HEK293 (cell line): ENCODE results near the gene RANBP2.

Experiments used
- CTCF ChIA-PET: fragments of 350-600 bp; formaldehyde crosslinking; extraction: SDS; loops from one replicate; lab custom pipeline; 2021; ENCODE audit warnings: antibody characterized with exemption; lab: Yijun Ruan, JAX
- POLR2A ChIA-PET: fragments of 300-600 bp; formaldehyde crosslinking; extraction: SDS; loops from one replicate; lab custom pipeline; 2020; ENCODE audit warnings: antibody characterized with exemption, inconsistent platforms; lab: Yijun Ruan, JAX
- H3K27ac ChIP-seq: fragments of 200-500 bp; sonication (Bioruptor generic); 2 replicates; pipeline ENCODE4 v1.5.1; 2014; ENCODE audit warnings: low read depth, low read length, control low read depth, inconsistent platforms; ENCODE audit errors: extremely low read depth
- H3K36me3 ChIP-seq, 2 experiments: fragments of 200-500 bp in 1 of 2; sonication (Bioruptor generic) in 1 of 2; 1 replicate in 1 of 2; 2 replicates in 1 of 2; pipeline ENCODE4 v1.5.1; 2014 to 2017; ENCODE audit warnings: inconsistent platforms in 2 of 2, low read length in 2 of 2; ENCODE audit not compliant: control insufficient read depth in 2 of 2, insufficient read depth in 1 of 2
- H3K4me1 ChIP-seq: fragments of 200-500 bp; sonication (Bioruptor generic); 2 replicates; pipeline ENCODE4 v1.5.1; 2014; ENCODE audit warnings: mild to moderate bottlenecking, low read length, inconsistent platforms; ENCODE audit not compliant: control insufficient read depth, insufficient read depth
- H3K4me3 ChIP-seq: 2 replicates; pipeline ENCODE4 v1.5.1; 2011; ENCODE audit warnings: low read depth, mild to moderate bottlenecking, control low read depth, low read length, moderate library complexity
- H3K9me3 ChIP-seq: fragments of 200-500 bp; sonication (Bioruptor generic); 2 replicates; pipeline ENCODE4 v1.5.1; 2014; ENCODE audit warnings: low read depth, low read length, inconsistent platforms; ENCODE audit not compliant: control insufficient read depth, insufficient read depth
- KLF16 ChIP-seq: fragments of 450-650 bp; formaldehyde crosslinking; IDR thresholded peaks from 2 replicates; pipeline ENCODE4 v1.5.1; 2017; ENCODE audit warnings: missing biosample characterization, missing genetic modification characterization
- MEIS1 ChIP-seq: sonication (generic); formaldehyde crosslinking; IDR thresholded peaks from 2 replicates; pipeline ENCODE4 v1.8.1; 2022; ENCODE audit warnings: missing genetic modification reagents, mild to moderate bottlenecking, borderline replicate concordance
- MYNN ChIP-seq: fragments of 450-650 bp; formaldehyde crosslinking; IDR thresholded peaks from 2 replicates; pipeline ENCODE4 v1.5.1; 2016; ENCODE audit warnings: missing biosample characterization, missing genetic modification characterization, borderline replicate concordance
- PRDM1 ChIP-seq: fragments of 450-650 bp; formaldehyde crosslinking; IDR thresholded peaks from 2 replicates; pipeline ENCODE4; 2016; ENCODE audit warnings: missing biosample characterization, missing genetic modification characterization
- SCRT2 ChIP-seq: fragments of 450-650 bp; formaldehyde crosslinking; IDR thresholded peaks from 2 replicates; pipeline ENCODE4 v1.5.1; 2016; ENCODE audit warnings: missing biosample characterization, missing genetic modification characterization
- TRIM28 ChIP-seq: IDR thresholded peaks from 2 replicates; pipeline ENCODE4 v1.6.1; 2011; ENCODE audit warnings: low read length, control low read depth, borderline replicate concordance
- ZBTB8A ChIP-seq: fragments of 450-650 bp; formaldehyde crosslinking; IDR thresholded peaks from 2 replicates; pipeline ENCODE4 v1.5.1; 2016; ENCODE audit warnings: missing biosample characterization, missing genetic modification characterization
- ZEB2 ChIP-seq: fragments of 450-650 bp; formaldehyde crosslinking; IDR thresholded peaks from 2 replicates; pipeline ENCODE4 v1.5.1; 2016; ENCODE audit warnings: missing biosample characterization, missing genetic modification characterization
- ZNF155 ChIP-seq: fragments of 450-650 bp; formaldehyde crosslinking; IDR thresholded peaks from 2 replicates; pipeline ENCODE4 v1.5.1; 2016; ENCODE audit warnings: missing biosample characterization, missing genetic modification characterization
- ZNF16 ChIP-seq: fragments of 450-650 bp; formaldehyde crosslinking; IDR thresholded peaks from 2 replicates; pipeline ENCODE4 v1.5.1; 2016; ENCODE audit warnings: low read depth, missing biosample characterization, missing genetic modification characterization
- ZNF169 ChIP-seq: fragments of 450-650 bp; formaldehyde crosslinking; IDR thresholded peaks from 2 replicates; pipeline ENCODE4 v1.5.1; 2016; ENCODE audit warnings: missing biosample characterization, missing genetic modification characterization
- ZNF335 ChIP-seq: fragments of 450-650 bp; formaldehyde crosslinking; conservative IDR thresholded peaks from 2 replicates; pipeline ENCODE4 v1.5.1; 2016; ENCODE audit warnings: missing biosample characterization, missing genetic modification characterization
- ZNF510 ChIP-seq: fragments of 450-650 bp; formaldehyde crosslinking; IDR thresholded peaks from 2 replicates; pipeline ENCODE4 v1.5.1; 2018; ENCODE audit warnings: mild to moderate bottlenecking, missing genetic modification characterization, missing biosample characterization; ENCODE audit not compliant: insufficient replicate concordance
- ZNF529 ChIP-seq: fragments of 450-650 bp; formaldehyde crosslinking; IDR thresholded peaks from 2 replicates; pipeline ENCODE4 v1.5.1; 2017; ENCODE audit warnings: missing genetic modification characterization, missing biosample characterization; ENCODE audit not compliant: insufficient replicate concordance
- ZNF664 ChIP-seq: fragments of 450-650 bp; formaldehyde crosslinking; IDR thresholded peaks from 2 replicates; pipeline ENCODE4 v1.5.1; 2016; ENCODE audit warnings: missing biosample characterization, missing genetic modification characterization
- ZNF791 ChIP-seq: fragments of 450-650 bp; formaldehyde crosslinking; IDR thresholded peaks from 2 replicates; pipeline ENCODE4 v1.5.1; 2016; ENCODE audit warnings: missing biosample characterization, missing genetic modification characterization
- TF ChIP-seq, protein P1 (sequence below): fragments of 450-650 bp; formaldehyde crosslinking; IDR thresholded peaks from 2 replicates; pipeline ENCODE4 v1.5.1; 2016; ENCODE audit warnings: missing biosample characterization, missing genetic modification characterization
- TF ChIP-seq, protein P2 (sequence below): fragments of 450-650 bp; formaldehyde crosslinking; IDR thresholded peaks from 2 replicates; pipeline ENCODE4 v1.5.1; 2016; ENCODE audit warnings: missing biosample characterization, missing genetic modification characterization
- TF ChIP-seq, protein P3 (sequence below): fragments of 450-650 bp; formaldehyde crosslinking; IDR thresholded peaks from 2 replicates; pipeline ENCODE4 v1.5.1; 2016; ENCODE audit warnings: missing biosample characterization, missing genetic modification characterization

The RANBP2 gene

DNA sequence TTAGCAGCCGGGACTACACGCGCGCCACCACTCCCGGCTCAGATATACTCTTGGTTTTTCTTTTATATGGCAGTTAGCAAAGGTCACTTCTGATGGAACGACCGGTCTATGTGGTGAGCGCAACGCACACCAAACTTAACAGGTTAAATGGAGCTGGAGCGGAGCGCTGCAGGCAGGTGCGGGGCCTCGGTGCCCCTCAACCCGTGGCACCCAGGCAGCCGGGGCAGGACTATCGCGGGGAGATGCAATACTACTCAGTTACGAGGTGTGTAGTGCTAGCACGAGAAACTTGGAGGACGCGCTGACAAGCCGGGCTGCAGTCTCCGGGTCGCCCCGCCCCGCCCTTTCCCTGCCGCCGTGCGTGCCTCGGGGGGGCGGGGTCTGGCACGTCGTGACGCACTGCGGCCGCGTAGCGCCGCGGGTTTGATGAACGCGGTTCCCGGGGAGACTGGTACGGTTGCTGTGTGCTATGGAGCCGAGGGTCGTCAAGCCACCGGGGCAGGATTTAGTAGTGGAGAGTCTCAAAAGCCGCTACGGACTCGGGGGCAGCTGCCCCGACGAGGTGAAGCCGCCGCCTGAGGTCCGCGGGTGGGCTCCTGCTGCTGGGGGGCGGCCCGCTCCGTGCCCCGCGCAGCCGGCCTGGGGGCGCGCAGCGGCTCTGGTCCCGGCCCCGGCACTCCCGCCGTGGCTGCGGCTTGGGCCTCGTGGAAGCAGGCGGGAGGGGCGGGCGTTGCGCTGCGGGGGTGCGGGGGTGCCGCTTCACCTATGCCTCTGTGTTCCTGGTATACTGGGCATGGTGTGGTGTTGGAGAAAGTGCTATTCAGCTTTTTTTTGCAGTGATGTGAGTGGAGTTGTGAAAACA is 67.3 kb downstream of the RANBP2 start, which contains the start of gene CCDC138 (continued):
- TF ChIP-seq, protein P1, sequence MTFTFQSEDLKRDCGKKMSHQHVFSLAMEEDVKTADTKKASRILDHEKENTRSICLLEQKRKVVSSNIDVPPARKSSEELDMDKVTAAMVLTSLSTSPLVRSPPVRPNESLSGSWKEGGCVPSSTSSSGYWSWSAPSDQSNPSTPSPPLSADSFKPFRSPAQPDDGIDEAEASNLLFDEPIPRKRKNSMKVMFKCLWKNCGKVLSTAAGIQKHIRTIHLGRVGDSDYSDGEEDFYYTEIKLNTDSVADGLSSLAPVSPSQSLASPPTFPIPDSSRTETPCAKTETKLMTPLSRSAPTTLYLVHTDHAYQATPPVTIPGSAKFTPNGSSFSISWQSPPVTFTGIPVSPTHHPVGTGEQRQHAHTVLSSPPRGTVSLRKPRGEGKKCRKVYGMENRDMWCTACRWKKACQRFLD = no peak
- TF ChIP-seq, protein P2, sequence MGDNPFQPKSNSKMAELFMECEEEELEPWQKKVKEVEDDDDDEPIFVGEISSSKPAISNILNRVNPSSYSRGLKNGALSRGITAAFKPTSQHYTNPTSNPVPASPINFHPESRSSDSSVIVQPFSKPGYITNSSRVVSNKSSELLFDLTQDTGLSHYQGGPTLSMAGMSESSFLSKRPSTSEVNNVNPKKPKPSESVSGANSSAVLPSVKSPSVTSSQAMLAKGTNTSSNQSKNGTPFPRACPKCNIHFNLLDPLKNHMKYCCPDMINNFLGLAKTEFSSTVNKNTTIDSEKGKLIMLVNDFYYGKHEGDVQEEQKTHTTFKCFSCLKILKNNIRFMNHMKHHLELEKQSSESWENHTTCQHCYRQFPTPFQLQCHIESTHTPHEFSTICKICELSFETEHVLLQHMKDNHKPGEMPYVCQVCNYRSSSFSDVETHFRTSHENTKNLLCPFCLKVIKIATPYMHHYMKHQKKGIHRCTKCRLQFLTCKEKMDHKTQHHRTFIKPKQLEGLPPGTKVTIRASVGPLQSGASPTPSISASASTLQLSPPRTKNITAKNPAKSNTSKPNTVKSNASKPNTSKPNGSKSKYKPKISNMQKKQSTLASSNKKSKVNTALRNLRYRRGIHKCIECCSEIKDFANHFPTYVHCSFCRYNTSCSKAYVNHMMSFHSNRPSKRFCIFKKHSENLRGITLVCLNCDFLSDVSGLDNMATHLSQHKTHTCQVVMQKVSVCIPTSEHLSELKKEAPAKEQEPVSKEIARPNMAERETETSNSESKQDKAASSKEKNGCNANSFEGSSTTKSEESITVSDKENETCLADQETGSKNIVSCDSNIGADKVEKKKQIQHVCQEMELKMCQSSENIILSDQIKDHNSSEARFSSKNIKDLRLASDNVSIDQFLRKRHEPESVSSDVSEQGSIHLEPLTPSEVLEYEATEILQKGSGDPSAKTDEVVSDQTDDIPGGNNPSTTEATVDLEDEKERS (tag by site-specific recombination) = no peak
- TF ChIP-seq ZBTB8A (tag by site-specific recombination) (no peak), ZNF16 (tag by site-specific recombination) (no peak), SCRT2 (tag by site-specific recombination) (no peak), PRDM1 (tag by site-specific recombination) (peak; percentile 56; the same call in 1 of the 2 replicates), ZNF510 (tag by site-specific recombination) (no peak), ZNF169 (no peak), ZNF791 (tag by site-specific recombination) (no peak), ZNF155 (tag by site-specific recombination) (no peak), ZNF664 (tag by site-specific recombination) (no peak)

DNA sequence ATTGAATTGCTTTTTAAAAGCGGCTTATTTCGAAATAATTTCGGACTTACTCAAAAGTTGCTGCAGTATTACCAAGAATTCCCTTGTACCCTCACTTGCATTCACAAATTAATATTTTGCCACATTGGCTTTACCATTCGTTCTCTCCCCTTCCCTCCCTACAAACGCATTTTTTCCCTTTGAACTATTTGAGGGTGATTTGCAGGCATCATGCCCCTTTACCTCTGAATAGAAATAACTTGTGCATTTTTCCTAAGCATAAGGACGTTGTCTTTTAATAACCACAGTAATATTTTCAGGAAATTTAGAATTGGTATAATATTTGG is 67.9 kb downstream of the RANBP2 start:
- Histone ChIP-seq H3K36me3 (peaks cover 49 to 57% of the 10 kb centered on the region in 2 experiments), H3K9me3 (no peaks in the 10 kb centered on the region), H3K4me1 (no peaks in the 10 kb centered on the region), H3K27ac (peak overlapping the region; percentile 81; the same call in 1 of the 2 replicates), H3K4me3 (peak overlapping the region; percentile 77)
- ChIA-PET POLR2A (no interaction called here), CTCF (no interaction called here)
- TF ChIP-seq ZEB2 (no peak), ZNF335 (tag by site-specific recombination) (peak; percentile 63; the same call in 1 of the 2 replicates)

DNA sequence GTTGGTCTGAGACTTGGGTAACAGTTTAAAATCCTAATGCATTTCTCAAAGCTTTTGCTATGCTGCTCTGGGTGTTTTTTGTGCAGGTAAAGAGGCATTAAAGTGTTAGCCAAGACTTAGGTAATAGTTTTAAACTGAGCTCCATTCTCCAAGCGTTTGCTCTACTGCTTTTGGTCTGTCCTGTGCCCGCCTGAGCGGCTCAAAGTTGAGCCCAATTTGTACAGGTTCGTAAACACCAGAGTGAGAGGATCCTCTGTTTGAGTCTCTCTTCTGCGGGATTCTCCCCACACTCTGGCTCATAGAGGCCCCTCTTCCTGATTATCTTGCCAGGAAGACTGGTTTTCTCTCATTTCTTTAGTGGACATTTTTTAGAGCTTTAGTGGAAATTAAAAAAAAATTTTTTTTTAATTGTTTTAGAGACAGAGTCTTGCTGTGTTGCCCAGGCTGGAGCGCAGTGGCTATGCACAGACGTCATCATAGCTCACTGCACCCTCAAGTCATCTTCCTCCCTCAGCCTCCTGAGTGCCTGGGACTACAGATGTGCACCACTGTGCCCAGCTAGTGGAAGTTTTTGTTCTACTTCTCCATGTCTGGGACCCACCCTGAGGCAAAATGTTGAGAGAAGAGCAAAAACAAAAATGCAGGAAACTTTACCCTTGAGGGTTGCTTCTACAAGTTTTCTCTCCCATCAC is 83.9 kb downstream of the RANBP2 start:
- Histone ChIP-seq H3K36me3 (peaks cover 35 to 68% of the 10 kb centered on the region in 2 experiments), H3K4me3 (no peak overlapping the region), H3K4me1 (no peaks in the 10 kb centered on the region), H3K9me3 (no peaks in the 10 kb centered on the region), H3K27ac (no peak overlapping the region)
- ChIA-PET CTCF (interaction anchor here (0.7 kb wide), 1 partner anchor 390 kb away, joined by 3 read pairs; no protein-coding TSS in a partner anchor), POLR2A (no interaction called here)
- TF ChIP-seq MEIS1 (CRISPR knock-in tag) (no peak), ZNF529 (tag by site-specific recombination) (no peak), TRIM28 (no peak), MYNN (tag by site-specific recombination) (no peak), KLF16 (tag by site-specific recombination) (no peak)
- TF ChIP-seq, protein P3, sequence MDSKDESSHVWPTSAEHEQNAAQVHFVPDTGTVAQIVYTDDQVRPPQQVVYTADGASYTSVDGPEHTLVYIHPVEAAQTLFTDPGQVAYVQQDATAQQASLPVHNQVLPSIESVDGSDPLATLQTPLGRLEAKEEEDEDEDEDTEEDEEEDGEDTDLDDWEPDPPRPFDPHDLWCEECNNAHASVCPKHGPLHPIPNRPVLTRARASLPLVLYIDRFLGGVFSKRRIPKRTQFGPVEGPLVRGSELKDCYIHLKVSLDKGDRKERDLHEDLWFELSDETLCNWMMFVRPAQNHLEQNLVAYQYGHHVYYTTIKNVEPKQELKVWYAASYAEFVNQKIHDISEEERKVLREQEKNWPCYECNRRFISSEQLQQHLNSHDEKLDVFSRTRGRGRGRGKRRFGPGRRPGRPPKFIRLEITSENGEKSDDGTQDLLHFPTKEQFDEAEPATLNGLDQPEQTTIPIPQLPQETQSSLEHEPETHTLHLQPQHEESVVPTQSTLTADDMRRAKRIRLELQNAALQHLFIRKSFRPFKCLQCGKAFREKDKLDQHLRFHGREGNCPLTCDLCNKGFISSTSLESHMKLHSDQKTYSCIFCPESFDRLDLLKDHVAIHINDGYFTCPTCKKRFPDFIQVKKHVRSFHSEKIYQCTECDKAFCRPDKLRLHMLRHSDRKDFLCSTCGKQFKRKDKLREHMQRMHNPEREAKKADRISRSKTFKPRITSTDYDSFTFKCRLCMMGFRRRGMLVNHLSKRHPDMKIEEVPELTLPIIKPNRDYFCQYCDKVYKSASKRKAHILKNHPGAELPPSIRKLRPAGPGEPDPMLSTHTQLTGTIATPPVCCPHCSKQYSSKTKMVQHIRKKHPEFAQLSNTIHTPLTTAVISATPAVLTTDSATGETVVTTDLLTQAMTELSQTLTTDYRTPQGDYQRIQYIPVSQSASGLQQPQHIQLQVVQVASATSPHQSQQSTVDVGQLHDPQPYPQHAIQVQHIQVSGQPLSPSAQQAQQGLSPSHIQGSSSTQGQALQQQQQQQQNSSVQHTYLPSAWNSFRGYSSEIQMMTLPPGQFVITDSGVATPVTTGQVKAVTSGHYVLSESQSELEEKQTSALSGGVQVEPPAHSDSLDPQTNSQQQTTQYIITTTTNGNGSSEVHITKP (tag by site-specific recombination) = no peak
